NCI-H524 (cell line): ENCODE measurements around the gene VDR.

Experiments used
- DNase-seq, 2 experiments: peaks; one replicate each; lab custom pipeline; 2025; lab: John Stamatoyannopoulos, UW

The VDR gene

DNA sequence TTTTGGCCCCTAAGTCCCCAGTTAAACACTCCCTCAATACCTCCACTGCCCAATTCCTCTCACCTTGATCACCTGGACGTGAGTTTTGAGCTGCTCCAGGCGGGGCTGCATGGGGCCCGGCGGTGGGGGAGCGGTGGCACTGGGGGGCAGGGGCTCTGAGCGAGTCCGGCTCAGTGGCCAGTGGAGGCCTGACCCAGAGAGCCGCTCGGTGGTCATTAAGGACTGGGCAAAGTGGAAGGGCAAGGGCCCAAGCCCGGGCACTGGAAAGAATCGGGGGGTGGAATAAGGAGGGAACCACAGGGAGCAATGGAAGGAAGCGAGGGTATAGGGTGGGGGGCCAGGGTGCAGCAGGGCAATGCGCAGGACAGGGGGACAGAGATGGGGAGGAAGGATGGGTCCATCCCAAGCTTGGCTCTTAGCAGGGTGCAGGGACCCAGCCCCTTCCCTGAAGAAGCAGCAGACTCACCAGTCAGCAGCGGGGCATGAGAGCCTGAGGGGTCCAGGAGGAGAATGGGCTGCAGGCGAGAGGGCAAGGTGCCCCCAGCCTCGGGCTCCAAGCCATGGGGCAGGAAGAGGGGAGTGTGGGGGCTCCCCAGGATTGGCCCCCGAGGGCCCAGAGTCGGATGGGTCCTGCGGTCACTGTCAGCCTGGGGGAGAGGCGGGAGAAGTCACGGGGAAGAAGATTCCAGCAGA, 109.5 kb downstream of the VDR start:
- no peak for DNase-seq

DNA sequence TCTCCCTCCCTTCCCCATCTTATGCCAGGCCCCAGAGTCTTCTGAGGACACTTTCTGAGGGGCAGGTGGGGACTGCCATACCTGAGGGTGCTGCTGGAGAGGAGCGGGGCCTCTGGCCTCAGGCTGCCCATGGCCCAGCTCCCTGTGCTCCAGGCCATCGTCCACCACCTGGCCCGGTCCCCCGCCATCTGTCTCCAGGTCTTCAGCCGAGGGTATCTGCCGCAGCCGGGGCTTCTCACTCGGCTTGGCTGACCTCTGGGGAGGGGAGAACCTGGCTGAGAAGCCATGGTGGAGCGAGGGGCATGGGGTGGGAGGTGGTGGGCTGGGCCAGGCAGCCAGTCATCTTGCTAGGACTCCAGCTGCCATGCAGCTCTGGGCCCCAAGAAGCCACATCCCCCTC, 110.1 kb downstream of the VDR start:
- DNase-seq, result no peak

DNA sequence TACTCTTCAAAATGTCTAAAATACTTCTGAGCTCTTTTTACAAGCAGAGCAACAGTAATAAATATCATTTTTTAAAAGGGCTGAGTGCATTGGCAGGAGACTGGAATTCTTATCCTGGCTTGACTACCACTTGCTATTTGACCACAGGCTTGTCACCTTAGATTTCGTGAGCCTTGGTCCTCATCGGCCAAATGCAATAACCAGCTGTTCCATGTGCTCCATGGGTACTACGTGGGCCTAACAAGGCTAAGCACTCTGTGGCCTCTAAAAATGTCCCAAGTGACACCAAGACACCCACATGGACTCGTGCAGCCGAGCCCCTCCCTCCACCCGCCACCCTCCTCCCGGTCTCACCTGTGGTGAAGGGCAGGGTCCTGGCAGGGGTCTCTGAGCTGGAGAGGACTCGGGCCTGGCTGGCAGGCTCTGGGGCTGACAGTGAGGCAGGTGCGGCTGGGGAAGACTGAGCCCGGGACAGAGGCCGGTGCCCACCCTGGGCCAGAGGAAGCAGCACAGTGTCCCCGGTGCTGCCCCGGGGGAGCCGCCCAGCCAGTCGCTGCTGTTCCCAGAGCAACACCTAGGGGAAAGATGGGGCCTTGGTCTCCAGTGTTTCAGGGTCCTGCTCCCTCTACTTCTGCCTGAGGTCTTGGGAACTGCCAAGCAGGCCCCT, 111.6 kb downstream of the VDR start:
- DNase-seq, result no peak

DNA sequence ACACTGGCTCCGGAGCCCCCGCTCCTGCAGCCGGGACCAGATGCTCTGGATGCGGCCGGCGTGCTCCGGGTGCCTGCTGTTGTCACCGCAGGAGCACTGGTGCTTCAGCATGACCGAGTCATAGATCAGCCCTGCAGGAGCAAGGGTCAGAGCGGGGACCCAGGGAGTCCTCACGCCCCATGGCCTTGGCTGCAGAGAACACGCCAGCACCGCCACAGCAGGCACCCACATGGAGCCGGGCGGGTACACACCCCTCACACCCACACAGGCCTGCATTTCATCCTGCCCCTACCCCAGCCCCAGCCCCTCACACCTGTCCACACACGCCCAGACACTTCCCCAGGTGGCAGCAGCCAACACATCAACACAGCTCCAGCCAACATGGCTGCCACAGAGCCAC, 112.9 kb downstream of the VDR start:
- no peak for DNase-seq
